Endothelial cell of umbilical vein (primary cell): ENCODE data around the gene TMEM43. TPM values are rescaled to one million over a fixed set of nuclear protein-coding genes. Genes with fewer than 3 reads are reported as not detected.

Experiments used
- BruUV-seq: library from RNA; stranded (reverse); fragments of 400-500 nt; replicated peaks from 2 replicates; lab custom pipeline; 2021; lab: Mats Ljungman, UMichigan
- CTCF ChIA-PET: fragments of 300-600, 350-600 bp; sonication (Branson Sonifier 250); formaldehyde crosslinking; loops from one replicate; lab custom pipeline; 2021; ENCODE audit warnings: antibody characterized with exemption, inconsistent platforms; lab: Charles Lee
- POLR2A ChIA-PET: fragments of 300-600, 350-600 bp; sonication (Branson Sonifier 250); formaldehyde crosslinking; loops from one replicate; lab custom pipeline; 2021; ENCODE audit warnings: antibody characterized with exemption, inconsistent platforms; lab: Charles Lee
- DNase-seq: peaks from one replicate; pipeline ENCODE4 v3.0.0-alpha.2; 2011; ENCODE audit warnings: low read depth, low spot score
- FAIRE-seq: peaks from 2 replicates; lab custom pipeline; 2011; peaks lifted over from hg19 to GRCh38; lab: Jason Lieb, UNC
- H2AFZ ChIP-seq: 2 replicates; pipeline ENCODE4 v1.6.0; 2012; ENCODE audit warnings: low read depth, low read length, control low read depth, inconsistent platforms
- H3K27ac ChIP-seq: 2 replicates; pipeline ENCODE4 v1.5.1; 2011; ENCODE audit warnings: low read depth, mild to moderate bottlenecking, control low read depth, low read length, moderate library complexity; ENCODE audit not compliant: insufficient read depth
- H3K27me3 ChIP-seq, 2 experiments: 2 replicates each; pipeline versions ENCODE4 v1.6.0 to v1.6.1; 2011; ENCODE audit warnings: low read length in 2 of 2, mixed read lengths in 1 of 2; ENCODE audit not compliant: control insufficient read depth in 2 of 2, insufficient read depth in 2 of 2
- H3K36me3 ChIP-seq, 2 experiments: 2 replicates in 1 of 2; 3 replicates in 1 of 2; pipeline ENCODE4 v1.5.1; 2011; ENCODE audit warnings: low read length in 2 of 2, mild to moderate bottlenecking in 1 of 2, moderate library complexity in 1 of 2; ENCODE audit not compliant: control insufficient read depth in 2 of 2, insufficient read depth in 2 of 2; ENCODE audit errors: extremely low read depth in 1 of 2
- H3K4me1 ChIP-seq: 3 replicates; pipeline ENCODE4 v1.5.1; 2011; ENCODE audit warnings: mild to moderate bottlenecking, low read length; ENCODE audit not compliant: control insufficient read depth, insufficient read depth; ENCODE audit errors: extremely low read depth
- H3K4me2 ChIP-seq: 2 replicates; pipeline ENCODE4 v1.6.1; 2011; ENCODE audit warnings: low read length, control low read depth, mixed read lengths; ENCODE audit not compliant: insufficient read depth
- H3K4me3 ChIP-seq, 3 experiments: fragments of 200-600 bp in 1 of 3; sonication (generic), shearing (Covaris generic) in 1 of 3; replicated peaks in 1 of 3; 2 replicates each; pipeline ENCODE4 v1.5.1; 2011 to 2016; ENCODE audit warnings: control low read depth in 3 of 3, low read length in 3 of 3, mild to moderate bottlenecking in 2 of 3, inconsistent platforms in 1 of 3, low read depth in 1 of 3, moderate library complexity in 1 of 3; ENCODE audit not compliant: insufficient read depth in 1 of 3
- H3K79me2 ChIP-seq: 2 replicates; pipeline ENCODE4 v1.6.0; 2012; ENCODE audit warnings: low read length, inconsistent platforms; ENCODE audit not compliant: control insufficient read depth, insufficient read depth
- H3K9ac ChIP-seq: replicated peaks from 2 replicates; pipeline ENCODE3; 2011; ENCODE audit warnings: low read length, control low read depth; ENCODE audit not compliant: insufficient read depth; ENCODE audit errors: extremely low read depth
- H3K9me1 ChIP-seq: replicated peaks from 3 replicates; pipeline ENCODE4 v1.6.0; 2011; ENCODE audit warnings: mild to moderate bottlenecking, low read length; ENCODE audit not compliant: control insufficient read depth, insufficient read depth; ENCODE audit errors: extremely low read depth
- H3K9me3 ChIP-seq: replicated peaks from 2 replicates; pipeline ENCODE4 v1.5.1; 2012; ENCODE audit warnings: low read length, inconsistent platforms; ENCODE audit not compliant: control insufficient read depth, insufficient read depth
- H4K20me1 ChIP-seq: replicated peaks from 2 replicates; pipeline ENCODE3; 2011; ENCODE audit warnings: mild to moderate bottlenecking, low read length; ENCODE audit not compliant: control insufficient read depth, insufficient read depth; ENCODE audit errors: extremely low read depth
- EZH2 ChIP-seq: IDR thresholded peaks from 2 replicates; pipeline ENCODE4 v1.6.1; 2012; ENCODE audit warnings: borderline replicate concordance, low read depth, mild to moderate bottlenecking, moderate library complexity, low read length, inconsistent platforms; ENCODE audit not compliant: severe bottlenecking
- FOS ChIP-seq: IDR thresholded peaks from 2 replicates; pipeline ENCODE4 v1.6.1; 2011; ENCODE audit warnings: mild to moderate bottlenecking, low read length, moderate library complexity, borderline replicate concordance; ENCODE audit not compliant: insufficient read depth
- GATA2 ChIP-seq: IDR thresholded peaks from 2 replicates; pipeline ENCODE4 v1.7.0; 2011; ENCODE audit warnings: low read depth, mild to moderate bottlenecking, moderate library complexity, mixed read lengths, low read length; ENCODE audit not compliant: insufficient read length, insufficient read depth
- JUN ChIP-seq: IDR thresholded peaks from 2 replicates; pipeline ENCODE4 v1.6.1; 2011; ENCODE audit warnings: borderline replicate concordance, low read depth; ENCODE audit not compliant: insufficient read length, insufficient read depth
- MYC ChIP-seq: IDR thresholded peaks from one replicate; pipeline ENCODE4 v1.6.1; 2011; ENCODE audit warnings: mild to moderate bottlenecking, low read depth, low read length
- POLR2A ChIP-seq: IDR thresholded peaks from 2 replicates; pipeline ENCODE4 v1.6.1; 2012; ENCODE audit warnings: low read depth, mild to moderate bottlenecking, control low read depth, low read length
- POLR2AphosphoS5 ChIP-seq: IDR thresholded peaks from 2 replicates; pipeline ENCODE4 v1.6.1; 2012; ENCODE audit warnings: low read depth, mild to moderate bottlenecking, control low read depth, low read length, moderate library complexity; ENCODE audit not compliant: insufficient read depth
- dilution Hi-C: fragments of 300-500 bp; cut with MboI; formaldehyde crosslinking; loops from one replicate; pipeline ENCODE4 v1.15.0; 2019; ENCODE audit warnings: low sequenced_read_pairs; ENCODE audit not compliant: extremely low pct_ligation_motif_present
- intact Hi-C: fragments of 100-400 bp; cut with micrococcal nuclease; formaldehyde crosslinking; loops from one replicate; pipeline ENCODE4 v1.10.0; 2022
- polyA plus RNA-seq, 4 experiments: library from polyadenylated mRNA; depleted of rRNA in 3 of 4; stranded (reverse) in 3 of 4; unstranded in 1 of 4; fragments of >200 nt; gene quantifications; 2 replicates each; pipeline versions ENCODE4 v1.2.1 to v1.2.3, GENCODE V29; 2011 to 2012; ENCODE audit warnings: missing spikeins in 1 of 4
- total RNA-seq: library from RNA; stranded (reverse); gene quantifications from 2 replicates; pipeline ENCODE4 v1.2.3, GENCODE V29; 2021
- TF ChIP-seq, protein P1 (sequence below), 2 donors: IDR thresholded peaks; 1 replicate in 1 of 2; 2 replicates in 1 of 2; pipeline ENCODE4 v1.5.1; 2011; ENCODE audit warnings: low read length in 2 of 2, mild to moderate bottlenecking in 2 of 2, moderate library complexity in 2 of 2, control low read depth in 1 of 2, inconsistent platforms in 1 of 2, low read depth in 1 of 2; ENCODE audit not compliant: insufficient read depth in 1 of 2; ENCODE audit errors: extremely low read depth in 1 of 2
- TF ChIP-seq, protein P2 (sequence below): IDR thresholded peaks from 2 replicates; pipeline ENCODE4 v1.6.1; 2011; ENCODE audit not compliant: insufficient read depth, insufficient read length

TMEM43 gene
- total and polyA plus RNA-seq, 2 donors (not counting 3 experiments of a cell fraction or from before 2014, with no cell fraction given), result 80.6 to 119 TPM

DNA sequence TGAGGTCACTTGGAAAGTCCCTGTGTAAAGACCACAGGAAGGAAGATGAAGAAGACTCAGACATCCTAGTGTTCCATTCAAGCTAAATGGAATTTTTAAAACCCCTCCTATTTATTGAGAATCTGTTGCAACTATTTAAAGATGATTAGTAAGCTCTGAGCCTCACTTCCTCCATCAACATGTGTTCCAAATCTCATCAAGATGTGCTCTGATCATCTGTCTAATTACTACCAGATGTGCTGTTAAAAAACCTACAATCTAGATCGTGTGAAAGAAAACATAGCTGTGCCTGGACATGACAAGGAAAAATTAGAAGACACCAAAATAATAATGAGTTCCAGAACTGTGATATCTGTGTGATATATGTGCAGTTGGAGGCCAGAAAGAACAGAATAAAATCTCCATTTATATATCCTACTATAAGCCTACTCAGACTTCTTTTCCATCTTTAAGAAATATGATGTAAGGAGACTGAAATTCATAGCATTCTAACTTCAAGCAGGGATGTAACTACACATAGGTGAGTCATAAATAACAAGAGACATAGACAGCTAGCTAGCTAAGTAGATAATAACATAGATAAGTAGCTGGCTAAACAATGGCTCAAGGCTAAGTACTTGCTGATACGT is 45.8 kb downstream of the TMEM43 start:
- FAIRE-seq (peak; percentile 72), DNase-seq (peak; percentile 37)
- CTCF ChIA-PET, result interaction anchor here (0.9 to 1.8 kb wide), 6 partner anchors 18 to 462 kb away, joined by 3 to 11 read pairs (median 6); no protein-coding TSS in a partner anchor
- H3K27ac ChIP-seq, result peak overlapping the region; percentile 42
- POLR2A ChIA-PET, result interaction anchor here (1.2 kb wide), 1 partner anchor 26 kb away, joined by 4 read pairs; no protein-coding TSS in a partner anchor
- no peaks in the 10 kb centered on the region for H3K27me3 ChIP-seq
- no peak overlapping the region for H2AFZ ChIP-seq
- peak overlapping the region; percentile 20 for H3K4me2 ChIP-seq
- H3K9ac ChIP-seq, result no peak overlapping the region
- H3K4me3 ChIP-seq, result no peak overlapping the region
- intact Hi-C loops (no loop called here), dilution Hi-C loops (no loop called here)
- peaks cover 15% of the 10 kb centered on the region for H3K4me1 ChIP-seq
- peaks cover 35 to 36% of the 10 kb centered on the region in 2 experiments for H3K36me3 ChIP-seq
- no TSS peak for BruUV-seq
- H4K20me1 ChIP-seq, result no peaks in the 10 kb centered on the region
- peaks cover 15% of the 10 kb centered on the region for H3K79me2 ChIP-seq
- TF ChIP-seq FOS, result no peak
- TF ChIP-seq JUN, result peak; percentile 68
- TF ChIP-seq GATA2, result peak; percentile 84
- no peaks in the 10 kb centered on the region for H3K9me1 ChIP-seq
- H3K9me3 ChIP-seq, result no peaks in the 10 kb centered on the region

DNA sequence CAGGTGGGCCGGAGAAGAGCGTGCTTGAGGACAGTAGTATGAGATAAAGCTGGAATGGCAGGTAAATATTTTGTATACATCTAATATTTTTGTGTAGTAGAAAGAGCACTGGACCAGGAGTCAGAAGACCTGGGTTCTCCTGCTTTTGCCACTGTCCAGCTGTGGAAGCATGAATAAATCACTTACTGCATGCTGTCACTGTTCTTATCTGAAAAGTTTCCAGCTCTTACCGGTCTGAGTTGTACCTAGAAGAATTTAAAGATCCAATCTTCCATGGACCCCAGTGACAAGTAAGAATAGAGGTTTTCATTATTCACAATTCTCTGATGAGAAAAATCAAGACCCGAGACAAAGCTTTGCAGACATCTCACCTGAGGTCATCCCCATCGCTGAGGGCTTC is 47.6 kb downstream of the TMEM43 start:
- intact Hi-C loops, result no loop called here

More for the DNA sequence above, 47.6 kb downstream of the TMEM43 start:
- no peak for TF ChIP-seq POLR2AphosphoS5
- no peak for TF ChIP-seq JUN
- TF ChIP-seq MYC, result no peak
- TF ChIP-seq POLR2A, result no peak
- TF ChIP-seq FOS, result no peak
- TF ChIP-seq GATA2, result no peak
- TF ChIP-seq, protein P1, sequence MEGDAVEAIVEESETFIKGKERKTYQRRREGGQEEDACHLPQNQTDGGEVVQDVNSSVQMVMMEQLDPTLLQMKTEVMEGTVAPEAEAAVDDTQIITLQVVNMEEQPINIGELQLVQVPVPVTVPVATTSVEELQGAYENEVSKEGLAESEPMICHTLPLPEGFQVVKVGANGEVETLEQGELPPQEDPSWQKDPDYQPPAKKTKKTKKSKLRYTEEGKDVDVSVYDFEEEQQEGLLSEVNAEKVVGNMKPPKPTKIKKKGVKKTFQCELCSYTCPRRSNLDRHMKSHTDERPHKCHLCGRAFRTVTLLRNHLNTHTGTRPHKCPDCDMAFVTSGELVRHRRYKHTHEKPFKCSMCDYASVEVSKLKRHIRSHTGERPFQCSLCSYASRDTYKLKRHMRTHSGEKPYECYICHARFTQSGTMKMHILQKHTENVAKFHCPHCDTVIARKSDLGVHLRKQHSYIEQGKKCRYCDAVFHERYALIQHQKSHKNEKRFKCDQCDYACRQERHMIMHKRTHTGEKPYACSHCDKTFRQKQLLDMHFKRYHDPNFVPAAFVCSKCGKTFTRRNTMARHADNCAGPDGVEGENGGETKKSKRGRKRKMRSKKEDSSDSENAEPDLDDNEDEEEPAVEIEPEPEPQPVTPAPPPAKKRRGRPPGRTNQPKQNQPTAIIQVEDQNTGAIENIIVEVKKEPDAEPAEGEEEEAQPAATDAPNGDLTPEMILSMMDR (IDR thresholded peaks at IDR 0.05; ENCODE audit: extremely low read depth in 1 of 2, insufficient read depth in 1 of 2, low read depth in 1 of 2, low read length in 2 of 2), result no peak
- no peak for TF ChIP-seq EZH2
- TF ChIP-seq, protein P2, sequence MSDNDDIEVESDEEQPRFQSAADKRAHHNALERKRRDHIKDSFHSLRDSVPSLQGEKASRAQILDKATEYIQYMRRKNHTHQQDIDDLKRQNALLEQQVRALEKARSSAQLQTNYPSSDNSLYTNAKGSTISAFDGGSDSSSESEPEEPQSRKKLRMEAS, result no peak
- H3K4me2 ChIP-seq, result no peak overlapping the region
- FAIRE-seq (no peak), DNase-seq (no peak)
- no peaks in the 10 kb centered on the region for H3K9me1 ChIP-seq
- BruUV-seq, result no TSS peak
- H3K79me2 ChIP-seq, result peaks cover 30% of the 10 kb centered on the region
- ChIA-PET POLR2A (no interaction called here), CTCF (interaction anchor here (1.9 kb wide), 1 partner anchor 31 kb away, joined by 5 read pairs; no protein-coding TSS in a partner anchor)
- no peak overlapping the region for H2AFZ ChIP-seq
- no peak overlapping the region for H3K27ac ChIP-seq
- dilution Hi-C loops, result no loop called here
- no peak overlapping the region for H3K4me3 ChIP-seq
- H4K20me1 ChIP-seq, result no peaks in the 10 kb centered on the region
- H3K9ac ChIP-seq, result no peak overlapping the region
- H3K36me3 ChIP-seq, result peaks cover 23 to 29% of the 10 kb centered on the region in 2 experiments
- H3K4me1 ChIP-seq, result peaks cover 19% of the 10 kb centered on the region
- no peaks in the 10 kb centered on the region for H3K9me3 ChIP-seq
- H3K27me3 ChIP-seq, result no peaks in the 10 kb centered on the region
